ENCODE results near the gene LRRC2.

The LRRC2 gene

DNA sequence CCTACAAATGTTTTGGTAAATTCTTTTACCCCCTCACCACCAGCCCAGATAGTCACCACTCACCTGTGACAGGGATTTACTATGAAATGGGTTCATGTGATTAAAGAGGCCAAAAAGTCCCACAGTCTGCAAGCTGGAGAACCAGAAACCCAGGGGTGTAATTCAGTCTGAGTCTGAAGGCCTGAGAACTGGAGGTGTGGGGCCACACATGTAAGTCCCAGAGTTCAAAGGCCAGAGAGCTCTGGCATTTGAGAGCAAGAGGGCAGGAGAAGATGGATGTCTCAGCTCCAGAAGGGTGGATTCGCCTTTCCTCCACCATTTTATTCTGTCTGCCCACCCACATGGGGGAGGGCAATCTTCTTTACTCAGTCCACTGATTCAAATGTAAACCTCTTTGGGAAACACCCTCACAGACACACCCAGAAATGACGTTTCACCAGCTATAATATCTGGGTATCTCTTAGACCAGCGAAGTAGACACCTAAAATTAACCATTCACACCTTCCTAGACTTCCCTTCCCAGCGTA lies 56.4 kb downstream of the LRRC2 start:
- Histone ChIP-seq H3K9me2 (replicated peaks; ENCODE audit: low read depth, low read length) (no peaks in the 10 kb centered on the region), H3K4me1 (ENCODE audit: insufficient read depth, low read length, poor library complexity, severe bottlenecking) (no peaks in the 10 kb centered on the region), H3K79me2 (ENCODE audit: insufficient read depth, low read length) (no peaks in the 10 kb centered on the region), H3K4me2 (ENCODE audit: low read depth, low read length, poor library complexity, severe bottlenecking) (no peak overlapping the region), H3K4me3 (ENCODE audit: low read length, poor library complexity, severe bottlenecking) (no peak overlapping the region), H3K9ac (ENCODE audit: low read depth, low read length, poor library complexity, severe bottlenecking) (no peak overlapping the region), H3K36me3 (ENCODE audit: insufficient read depth, low read length) (no peaks in the 10 kb centered on the region), H2AFZ (ENCODE audit: low read length) (no peak overlapping the region), H4K20me1 (ENCODE audit: insufficient read depth, low read length, poor library complexity, severe bottlenecking) (no peaks in the 10 kb centered on the region), H3K9me3 (ENCODE audit: insufficient read depth, low read depth, low read length) (no peaks in the 10 kb centered on the region), H3F3A (ENCODE audit: low read depth) (no peaks in the 10 kb centered on the region), H3K27me3 (ENCODE audit: insufficient read depth, low read length, poor library complexity, severe bottlenecking) (no peaks in the 10 kb centered on the region)
- TF ChIP-seq, protein P1, sequence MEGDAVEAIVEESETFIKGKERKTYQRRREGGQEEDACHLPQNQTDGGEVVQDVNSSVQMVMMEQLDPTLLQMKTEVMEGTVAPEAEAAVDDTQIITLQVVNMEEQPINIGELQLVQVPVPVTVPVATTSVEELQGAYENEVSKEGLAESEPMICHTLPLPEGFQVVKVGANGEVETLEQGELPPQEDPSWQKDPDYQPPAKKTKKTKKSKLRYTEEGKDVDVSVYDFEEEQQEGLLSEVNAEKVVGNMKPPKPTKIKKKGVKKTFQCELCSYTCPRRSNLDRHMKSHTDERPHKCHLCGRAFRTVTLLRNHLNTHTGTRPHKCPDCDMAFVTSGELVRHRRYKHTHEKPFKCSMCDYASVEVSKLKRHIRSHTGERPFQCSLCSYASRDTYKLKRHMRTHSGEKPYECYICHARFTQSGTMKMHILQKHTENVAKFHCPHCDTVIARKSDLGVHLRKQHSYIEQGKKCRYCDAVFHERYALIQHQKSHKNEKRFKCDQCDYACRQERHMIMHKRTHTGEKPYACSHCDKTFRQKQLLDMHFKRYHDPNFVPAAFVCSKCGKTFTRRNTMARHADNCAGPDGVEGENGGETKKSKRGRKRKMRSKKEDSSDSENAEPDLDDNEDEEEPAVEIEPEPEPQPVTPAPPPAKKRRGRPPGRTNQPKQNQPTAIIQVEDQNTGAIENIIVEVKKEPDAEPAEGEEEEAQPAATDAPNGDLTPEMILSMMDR (conservative IDR thresholded peaks at IDR 0.05; ENCODE audit: low read length) = no peak
- no peak for TF ChIP-seq EZH2phosphoT487 (IDR thresholded peaks at IDR 0.05; ENCODE audit: borderline replicate concordance)

DNA sequence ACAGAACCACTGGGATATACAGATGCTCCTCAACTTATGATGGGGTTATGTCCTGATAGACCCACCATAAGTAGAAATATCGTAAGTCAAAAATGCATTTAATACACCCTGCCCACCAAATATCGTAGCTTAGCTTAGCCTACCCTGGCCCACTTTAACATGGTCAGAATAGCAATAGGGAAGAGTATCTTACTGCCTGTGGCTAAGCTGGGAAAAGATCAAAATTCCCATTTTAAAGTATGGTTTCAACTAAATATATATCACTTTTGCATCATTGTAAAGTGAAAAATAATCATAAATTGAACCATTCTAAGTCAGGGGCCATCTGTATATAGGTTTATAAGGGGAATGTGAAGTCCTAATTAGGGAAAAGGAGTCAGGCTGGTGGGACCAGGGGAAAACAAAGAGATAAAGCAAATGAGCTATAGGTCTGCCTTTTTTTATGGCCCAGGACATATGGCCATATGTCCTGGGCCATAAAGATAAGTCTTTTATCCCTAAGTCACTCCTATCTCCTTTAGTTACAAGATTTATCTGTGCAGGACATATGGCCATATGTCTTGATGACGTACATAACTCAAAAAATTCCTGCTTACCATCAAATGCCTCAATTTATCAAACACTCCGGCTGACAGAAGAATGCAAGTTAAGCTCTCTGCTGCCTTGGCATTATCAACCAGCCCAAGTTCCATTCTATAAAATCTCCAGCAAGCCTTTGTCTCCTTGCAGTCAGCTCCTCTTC lies 57.1 kb downstream of the LRRC2 start:
- no peak for TF ChIP-seq EZH2phosphoT487 (IDR thresholded peaks at IDR 0.05; ENCODE audit: borderline replicate concordance)
- TF ChIP-seq, protein P1 (conservative IDR thresholded peaks at IDR 0.05; ENCODE audit: low read length) = no peak
- no peaks in the 10 kb centered on the region for H3K79me2 ChIP-seq (ENCODE audit: insufficient read depth, low read length)
- no peak overlapping the region for H2AFZ ChIP-seq (ENCODE audit: low read length)

DNA sequence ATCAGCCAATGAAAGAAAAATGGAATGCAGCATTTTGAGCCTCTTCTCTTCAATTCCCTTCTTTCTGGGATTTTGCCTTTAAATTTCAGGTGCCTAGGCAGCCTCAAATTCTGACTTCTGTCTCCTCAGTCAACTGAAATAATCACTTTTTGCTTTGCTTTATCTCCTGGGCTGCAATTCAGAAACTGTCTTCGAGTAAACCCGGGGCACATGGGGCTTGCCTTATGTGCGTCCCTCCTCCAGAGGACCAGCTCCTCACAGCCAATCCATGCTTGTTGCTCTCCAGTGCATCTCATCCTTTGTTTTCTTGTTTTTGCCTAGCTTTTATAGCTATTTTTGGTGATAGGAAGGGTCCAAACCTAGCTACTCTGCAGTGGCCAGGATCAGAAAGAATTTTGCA lies 59.6 kb downstream of the LRRC2 start:
- Histone ChIP-seq H4K20me1 (ENCODE audit: insufficient read depth, low read length, poor library complexity, severe bottlenecking) (no peaks in the 10 kb centered on the region), H3K4me2 (ENCODE audit: low read depth, low read length, poor library complexity, severe bottlenecking) (no peak overlapping the region), H3K4me3 (ENCODE audit: low read length, poor library complexity, severe bottlenecking) (no peak overlapping the region), H3K4me1 (ENCODE audit: insufficient read depth, low read length, poor library complexity, severe bottlenecking) (peaks cover 23% of the 10 kb centered on the region), H3K79me2 (ENCODE audit: insufficient read depth, low read length) (no peaks in the 10 kb centered on the region), H2AFZ (ENCODE audit: low read length) (no peak overlapping the region), H3K9me3 (ENCODE audit: insufficient read depth, low read depth, low read length) (no peaks in the 10 kb centered on the region), H3K27me3 (ENCODE audit: insufficient read depth, low read length, poor library complexity, severe bottlenecking) (no peaks in the 10 kb centered on the region), H3K9me2 (replicated peaks; ENCODE audit: low read depth, low read length) (no peaks in the 10 kb centered on the region), H3K36me3 (ENCODE audit: insufficient read depth, low read length) (no peaks in the 10 kb centered on the region), H3K9ac (ENCODE audit: low read depth, low read length, poor library complexity, severe bottlenecking) (no peak overlapping the region), H3F3A (ENCODE audit: low read depth) (no peaks in the 10 kb centered on the region)
- TF ChIP-seq EZH2phosphoT487 (IDR thresholded peaks at IDR 0.05; ENCODE audit: borderline replicate concordance) = no peak
- TF ChIP-seq, protein P1 (conservative IDR thresholded peaks at IDR 0.05; ENCODE audit: low read length) = no peak

More for the DNA sequence above, 57.1 kb downstream of the LRRC2 start:
- Histone ChIP-seq H3K27me3 (ENCODE audit: insufficient read depth, low read length, poor library complexity, severe bottlenecking) (no peaks in the 10 kb centered on the region), H4K20me1 (ENCODE audit: insufficient read depth, low read length, poor library complexity, severe bottlenecking) (no peaks in the 10 kb centered on the region), H3K4me2 (ENCODE audit: low read depth, low read length, poor library complexity, severe bottlenecking) (no peak overlapping the region), H3K36me3 (ENCODE audit: insufficient read depth, low read length) (no peaks in the 10 kb centered on the region), H3K4me1 (ENCODE audit: insufficient read depth, low read length, poor library complexity, severe bottlenecking) (no peaks in the 10 kb centered on the region), H3K4me3 (ENCODE audit: low read length, poor library complexity, severe bottlenecking) (no peak overlapping the region), H3K9me2 (replicated peaks; ENCODE audit: low read depth, low read length) (no peaks in the 10 kb centered on the region), H3F3A (ENCODE audit: low read depth) (no peaks in the 10 kb centered on the region), H3K9me3 (ENCODE audit: insufficient read depth, low read depth, low read length) (no peaks in the 10 kb centered on the region), H3K9ac (ENCODE audit: low read depth, low read length, poor library complexity, severe bottlenecking) (no peak overlapping the region)
